ENCODE data around the gene TNNT1. TPM values are rescaled to one million over a fixed set of nuclear protein-coding genes. Genes with fewer than 3 reads are reported as not detected.

TNNT1 gene
- total and polyA plus RNA-seq, 2 donors (not counting 3 experiments of a cell fraction or from before 2014, with no cell fraction given): 0.22 to 0.51 TPM

GRCh38 chr19:55085923-55086715 is 62.9 kb downstream of the TNNT1 start:
- H4K20me1 ChIP-seq (replicated peaks; ENCODE audit: control insufficient read depth, extremely low read depth, insufficient read depth, low read length): no peaks in the 10 kb centered on the region
- peak overlapping the region; percentile 75 for H3K4me2 ChIP-seq (ENCODE audit: insufficient read depth, low read length)
- intact Hi-C loops (cut with micrococcal nuclease) (loop anchor here (5.0 kb wide), 2 partner anchors 204 to 556 kb away; partner anchors contain the start of genes ZNF580 and ZNF581), dilution Hi-C loops (cut with MboI; ENCODE audit: extremely low pct_ligation_motif_present, low sequenced_read_pairs) (no loop called here)
- H3K9me3 ChIP-seq (replicated peaks; ENCODE audit: control insufficient read depth, insufficient read depth, low read length): no peaks in the 10 kb centered on the region
- H2AFZ ChIP-seq (ENCODE audit: low read depth, low read length): no peak overlapping the region
- peaks cover 28% of the 10 kb centered on the region for H3K4me1 ChIP-seq (ENCODE audit: control insufficient read depth, extremely low read depth, insufficient read depth, low read length)
- POLR2A ChIA-PET: interaction anchor here (0.6 to 1.6 kb wide), 2 partner anchors 30 to 623 kb away, joined by 4 to 5 read pairs; partner anchors contain the start of gene LENG9
- TF ChIP-seq JUN (IDR thresholded peaks at IDR 0.05; ENCODE audit: borderline replicate concordance, insufficient read depth, insufficient read length, low read depth) (no peak), POLR2A (IDR thresholded peaks at IDR 0.05; ENCODE audit: low read depth, low read length) (no peak), MYC (IDR thresholded peaks at IDR 0.05; ENCODE audit: low read depth, low read length) (no peak)
- no peak for DNase-seq (ENCODE audit: low read depth, low spot score)
- no peaks in the 10 kb centered on the region for H3K9me1 ChIP-seq (replicated peaks; ENCODE audit: control insufficient read depth, extremely low read depth, insufficient read depth, low read length)
- no peak for FAIRE-seq
- peaks cover 2 to 10% of the 10 kb centered on the region in 2 experiments for H3K36me3 ChIP-seq (ENCODE audit: control insufficient read depth in 2 of 2, extremely low read depth in 1 of 2, insufficient read depth in 2 of 2, low read length in 2 of 2)
- H3K27me3 ChIP-seq (ENCODE audit: control insufficient read depth in 2 of 2, insufficient read depth in 2 of 2, low read length in 2 of 2): peaks cover 0 to 3% of the 10 kb centered on the region in 2 experiments
- CTCF ChIA-PET: interaction anchor here (0.7 to 3.7 kb wide), 5 partner anchors 14 to 205 kb away, joined by 3 to 38 read pairs (median 5); partner anchors contain the start of gene PPP1R12C
- H3K4me3 ChIP-seq (replicated peaks in 1 of 3; ENCODE audit: insufficient read depth in 1 of 3, low read depth in 1 of 3, low read length in 3 of 3): peak overlapping the region; percentile 31 to 77 (median 55)
- peak overlapping the region; percentile 64 for H3K9ac ChIP-seq (replicated peaks; ENCODE audit: extremely low read depth, insufficient read depth, low read length)
- BruUV-seq (replicated peaks): no TSS peak
- no peak overlapping the region for H3K27ac ChIP-seq (ENCODE audit: insufficient read depth, low read depth, low read length)
- peaks cover 5% of the 10 kb centered on the region for H3K79me2 ChIP-seq (ENCODE audit: control insufficient read depth, insufficient read depth, low read length)

GRCh38 chr19:55084416-55084815 is 64.6 kb downstream of the TNNT1 start:
- intact Hi-C loops (cut with micrococcal nuclease): loop anchor here (5.0 kb wide), 1 partner anchor 622 kb away; the partner anchor contains the start of gene LENG9
- dilution Hi-C loops (cut with MboI; ENCODE audit: extremely low pct_ligation_motif_present, low sequenced_read_pairs): no loop called here
- H3K9me3 ChIP-seq (replicated peaks; ENCODE audit: control insufficient read depth, insufficient read depth, low read length): no peaks in the 10 kb centered on the region
- peaks cover 0 to under 1% of the 10 kb centered on the region in 2 experiments for H3K36me3 ChIP-seq (ENCODE audit: control insufficient read depth in 2 of 2, extremely low read depth in 1 of 2, insufficient read depth in 2 of 2, low read length in 2 of 2)
- no peaks in the 10 kb centered on the region for H3K9me1 ChIP-seq (replicated peaks; ENCODE audit: control insufficient read depth, extremely low read depth, insufficient read depth, low read length)
- no peaks in the 10 kb centered on the region for H4K20me1 ChIP-seq (replicated peaks; ENCODE audit: control insufficient read depth, extremely low read depth, insufficient read depth, low read length)
- peaks cover 36% of the 10 kb centered on the region for H3K4me1 ChIP-seq (ENCODE audit: control insufficient read depth, extremely low read depth, insufficient read depth, low read length)
- ChIA-PET POLR2A (no interaction called here), CTCF (interaction anchor here (0.6 kb wide), 1 partner anchor 49 kb away, joined by 3 read pairs; no protein-coding TSS in a partner anchor)
- no TSS peak for BruUV-seq (replicated peaks)
- peaks cover 0 to 3% of the 10 kb centered on the region in 2 experiments for H3K27me3 ChIP-seq (ENCODE audit: control insufficient read depth in 2 of 2, insufficient read depth in 2 of 2, low read length in 2 of 2)
- H3K27ac ChIP-seq (ENCODE audit: insufficient read depth, low read depth, low read length): no peak overlapping the region
- TF ChIP-seq CTCF (IDR thresholded peaks at IDR 0.05; ENCODE audit: extremely low read depth in 1 of 2, insufficient read depth in 1 of 2, low read depth in 1 of 2, low read length in 2 of 2) (no peak), POLR2AphosphoS5 (IDR thresholded peaks at IDR 0.05; ENCODE audit: insufficient read depth, low read depth, low read length) (no peak), FOS (IDR thresholded peaks at IDR 0.05; ENCODE audit: borderline replicate concordance, insufficient read depth, low read length) (no peak), JUN (IDR thresholded peaks at IDR 0.05; ENCODE audit: borderline replicate concordance, insufficient read depth, insufficient read length, low read depth) (no peak), MYC (IDR thresholded peaks at IDR 0.05; ENCODE audit: low read depth, low read length) (no peak)
- TF ChIP-seq, protein P1, sequence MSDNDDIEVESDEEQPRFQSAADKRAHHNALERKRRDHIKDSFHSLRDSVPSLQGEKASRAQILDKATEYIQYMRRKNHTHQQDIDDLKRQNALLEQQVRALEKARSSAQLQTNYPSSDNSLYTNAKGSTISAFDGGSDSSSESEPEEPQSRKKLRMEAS (IDR thresholded peaks at IDR 0.05; ENCODE audit: insufficient read depth, insufficient read length): no peak
- H3K79me2 ChIP-seq (ENCODE audit: control insufficient read depth, insufficient read depth, low read length): peaks cover 5% of the 10 kb centered on the region
- no peak overlapping the region for H3K4me2 ChIP-seq (ENCODE audit: insufficient read depth, low read length)
- H3K9ac ChIP-seq (replicated peaks; ENCODE audit: extremely low read depth, insufficient read depth, low read length): no peak overlapping the region
- DNase-seq (ENCODE audit: low read depth, low spot score): no peak
- H3K4me3 ChIP-seq (replicated peaks in 1 of 3; ENCODE audit: insufficient read depth in 1 of 3, low read depth in 1 of 3, low read length in 3 of 3): no peak overlapping the region
- no peak for FAIRE-seq
- no peak overlapping the region for H2AFZ ChIP-seq (ENCODE audit: low read depth, low read length)
